H1 (cell line): ENCODE data around the gene FMN2. TPM values are rescaled to one million over a fixed set of nuclear protein-coding genes. Genes with fewer than 3 reads are reported as not detected.

ENCODE experiments used
- SP4 ChIP-seq: IDR thresholded peaks from 2 replicates; pipeline ENCODE4 v1.6.1; 2012; ENCODE audit warnings: low read length, inconsistent platforms
- ZNF274 ChIP-seq: IDR thresholded peaks from 2 replicates; pipeline ENCODE4 v1.7.0; 2012; ENCODE audit warnings: low read length, borderline replicate concordance; ENCODE audit errors: extremely low read depth
- polyA plus RNA-seq, 7 experiments: library from polyadenylated mRNA; depleted of rRNA in 3 of 7; stranded (reverse) in 5 of 7; unstranded in 2 of 7; fragments of >200 nt in 5 of 7; fragments of 200-250 nt in 2 of 7; gene quantifications; 1 replicate in 5 of 7; 2 replicates in 1 of 7; 4 replicates in 1 of 7; pipeline versions ENCODE4 v1.2.1 to v1.2.3, GENCODE V29; 2011 to 2013; ENCODE audit warnings: missing spikeins in 2 of 7, mixed read lengths in 2 of 7
- total RNA-seq: library from RNA; stranded (reverse); fragmentation: NEBNext Ultra II Directional; extraction: Animal tissue kit (Norgen Biotek cat#: 25700); gene quantifications from 2 replicates; pipeline ENCODE4 v1.2.1, GENCODE V29; 2021
- TF ChIP-seq, protein P1 (sequence below): IDR thresholded peaks from 2 replicates; pipeline ENCODE4 v1.6.1; 2012; ENCODE audit warnings: inconsistent platforms

Gene FMN2
- total and polyA plus RNA-seq, 2 of the 8 experiments (the other 6 are each of a cell fraction or from before 2014, with no cell fraction given): 0.83 to 2.0 TPM

DNA sequence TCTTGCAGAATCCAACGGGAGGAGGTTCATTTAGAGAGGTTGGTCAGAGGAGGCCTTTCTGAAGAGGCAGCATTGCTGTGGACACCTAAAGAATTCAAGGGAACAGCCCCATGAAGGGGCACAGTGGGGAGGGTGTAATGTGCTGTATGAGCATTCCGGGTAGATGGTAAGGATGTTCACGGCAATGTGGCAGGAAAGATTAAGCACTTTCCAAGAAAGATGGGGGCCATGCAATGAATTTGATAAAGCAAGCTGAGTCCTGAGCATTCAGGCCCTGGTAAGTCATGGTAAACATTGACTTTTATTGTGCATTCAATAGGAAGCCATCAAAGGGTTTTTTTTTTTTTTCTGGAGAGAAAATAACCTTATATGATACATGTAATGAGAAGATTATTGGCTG, 353.7 kb downstream of the FMN2 start (continued):
- TF ChIP-seq, protein P1, sequence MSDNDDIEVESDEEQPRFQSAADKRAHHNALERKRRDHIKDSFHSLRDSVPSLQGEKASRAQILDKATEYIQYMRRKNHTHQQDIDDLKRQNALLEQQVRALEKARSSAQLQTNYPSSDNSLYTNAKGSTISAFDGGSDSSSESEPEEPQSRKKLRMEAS: no peak
- TF ChIP-seq ZNF274 (no peak), SP4 (no peak)
